ENCODE data around the gene TMEM121B.

Gene TMEM121B

GRCh38 chr22:17137861-17138425, 16.8 kb upstream of the TMEM121B start:
- DNase-seq (ENCODE audit: low read depth): no peak

DNA sequence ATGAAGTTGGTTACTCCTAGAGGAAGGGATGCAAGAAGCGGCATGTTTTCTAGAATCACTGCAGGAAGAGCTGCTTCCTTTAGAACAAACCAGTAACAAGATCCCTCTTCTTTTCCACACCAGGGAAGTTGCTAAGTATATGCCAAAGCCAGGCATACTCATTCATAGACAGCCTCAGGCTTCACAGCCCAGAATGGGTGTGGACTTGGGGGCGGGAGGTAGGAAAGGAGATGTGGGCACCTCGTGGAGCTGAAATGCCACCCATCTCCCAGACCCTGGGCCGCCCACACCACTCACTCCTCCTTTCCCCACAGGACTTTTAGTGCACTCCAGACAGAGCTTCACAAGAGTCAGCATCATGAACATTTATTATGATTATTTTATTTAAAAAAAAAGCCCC, 16.0 kb upstream of the TMEM121B start:
- no peak for DNase-seq (ENCODE audit: low read depth)

DNA sequence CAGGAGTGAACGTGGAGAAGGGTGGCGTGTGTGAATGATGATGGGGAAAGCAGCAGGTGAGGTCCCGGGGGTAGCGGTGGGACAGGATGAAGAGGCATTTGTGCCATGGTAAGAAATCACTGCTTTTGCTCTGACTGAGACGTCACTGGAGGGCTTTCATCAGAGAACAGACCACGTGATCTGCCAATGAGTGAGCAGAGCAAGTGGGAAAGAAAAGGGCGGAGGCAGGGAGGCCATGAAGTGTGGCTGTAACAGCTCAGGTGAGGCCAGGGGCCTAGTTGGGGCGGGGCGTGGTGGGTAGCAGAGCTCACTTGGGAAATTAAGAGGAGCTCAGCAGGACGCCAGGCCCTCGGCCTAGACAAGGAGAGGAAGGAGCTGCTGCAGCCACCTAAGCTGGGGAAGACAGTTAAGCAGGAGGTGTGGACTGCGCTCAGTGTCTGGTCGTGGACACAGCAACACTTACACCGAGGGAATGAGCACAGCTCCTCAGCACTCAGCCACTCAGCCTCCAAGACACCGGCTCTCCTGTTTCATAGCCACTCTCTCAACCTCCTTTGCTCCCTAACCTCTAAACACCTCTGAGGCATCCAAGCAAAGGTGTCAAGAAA, 14.1 kb upstream of the TMEM121B start:
- no peak for DNase-seq (ENCODE audit: low read depth)

- DNase-seq (ENCODE audit: low read depth): no peak
Observed at GRCh38 chr22:17133137-17133536, 12.0 kb upstream of the TMEM121B start.

DNA sequence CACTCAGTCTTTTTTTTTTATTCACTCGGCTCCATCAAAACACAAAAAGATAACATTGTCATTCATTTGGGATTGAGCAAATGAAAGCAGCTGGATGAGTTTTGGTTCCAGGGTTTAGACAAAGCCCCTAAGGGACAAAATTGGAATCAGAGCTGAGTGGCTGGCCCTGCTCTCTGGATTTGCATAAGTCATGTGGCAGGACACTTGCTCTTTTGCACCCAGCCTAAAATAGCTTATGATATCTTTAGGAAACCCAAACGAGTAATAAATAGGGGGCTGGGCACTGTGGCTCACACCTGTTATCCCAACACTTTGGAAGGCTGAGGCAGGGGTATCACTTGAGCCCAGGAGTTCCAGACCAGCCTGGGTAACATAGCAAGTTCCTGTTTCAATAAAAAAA, 11.0 kb upstream of the TMEM121B start:
- no peak for DNase-seq (ENCODE audit: low read depth)

DNA sequence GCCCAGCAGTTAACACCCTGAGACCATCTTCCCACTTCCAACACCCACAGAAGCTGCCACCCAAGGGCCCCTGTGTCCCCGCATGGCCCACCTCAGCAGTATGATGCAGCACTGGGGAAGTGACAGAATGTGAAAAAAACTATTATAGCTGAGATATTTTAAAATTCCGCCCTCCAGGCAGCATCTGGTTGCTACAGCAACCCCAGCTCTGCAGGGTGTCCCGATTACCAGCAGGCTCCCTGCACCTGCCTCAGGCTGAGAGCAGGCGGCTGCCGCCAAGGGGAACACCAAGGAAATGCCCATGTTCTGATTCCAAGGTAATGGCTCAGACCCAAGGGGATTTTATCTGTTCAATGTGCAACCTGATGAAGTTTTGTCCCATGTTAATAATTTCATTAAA, 10.5 kb upstream of the TMEM121B start:
- no peak for DNase-seq (ENCODE audit: low read depth)

DNA sequence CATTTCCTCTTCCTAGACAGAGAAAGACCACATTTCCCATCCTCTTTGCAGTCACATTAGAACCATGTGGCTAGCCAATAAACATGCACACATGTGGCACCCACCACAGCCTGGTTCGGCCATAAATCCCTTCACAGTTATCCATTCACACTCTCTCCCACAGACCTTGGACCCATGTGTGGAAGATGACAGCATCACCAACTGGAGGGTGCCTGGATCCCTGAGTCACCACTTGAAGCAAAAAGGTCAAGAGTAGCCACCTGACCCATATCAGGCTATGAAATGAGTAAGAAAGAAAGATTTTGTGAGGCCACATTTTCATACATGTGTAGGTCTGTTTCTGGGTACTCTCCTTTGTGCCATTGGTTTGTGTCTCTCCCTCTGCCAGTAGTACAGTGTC, 9.0 kb upstream of the TMEM121B start:
- DNase-seq (ENCODE audit: low read depth): no peak

DNA sequence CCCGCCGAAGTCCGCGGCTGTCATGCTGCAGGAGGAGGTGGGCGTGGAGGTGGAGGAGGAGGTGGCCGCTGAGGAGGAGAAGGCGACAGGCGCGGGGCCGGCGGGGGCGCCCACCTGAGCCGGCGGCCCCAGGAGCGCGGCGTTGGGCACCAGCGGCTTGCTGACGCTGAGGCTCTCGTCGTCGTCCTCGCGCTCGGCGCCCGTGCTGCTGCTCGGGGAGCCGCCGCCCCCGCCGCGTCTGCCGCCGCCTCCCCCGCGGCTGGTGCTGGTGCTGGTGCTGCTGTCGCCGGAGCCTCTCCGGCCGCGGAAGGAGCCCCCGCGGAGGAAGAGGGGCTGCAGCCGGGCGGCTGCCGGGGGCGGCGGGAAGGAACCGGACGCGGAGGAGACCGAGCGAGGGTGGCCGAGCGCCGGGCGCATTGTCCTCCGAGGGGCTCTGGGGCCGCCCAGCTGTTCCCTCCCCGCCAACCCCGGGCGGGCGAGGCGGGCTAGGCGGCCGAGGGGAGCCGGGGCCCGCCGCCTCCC, 388 bp downstream of the TMEM121B start:
- no peak for DNase-seq (ENCODE audit: low read depth)

DNA sequence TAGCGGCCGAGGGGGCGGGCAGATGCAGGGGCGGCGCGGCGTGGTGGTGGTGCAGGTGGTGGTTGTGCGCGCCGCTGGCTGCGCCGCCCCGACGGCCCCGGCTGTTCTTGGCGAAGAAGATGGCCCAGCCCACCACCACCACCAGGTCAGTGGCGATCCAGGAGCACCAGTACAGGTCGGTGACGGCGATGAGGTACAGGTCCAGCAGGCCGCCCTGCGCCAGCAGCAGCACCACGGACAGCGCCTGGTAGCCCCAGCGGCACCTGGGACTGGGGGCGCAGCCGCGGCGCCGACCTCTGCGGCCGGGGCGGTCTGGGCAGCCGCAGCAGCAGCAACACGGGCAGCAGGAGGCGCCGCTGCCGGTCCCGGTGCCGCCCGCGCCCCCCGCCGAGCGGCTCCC, 879 bp downstream of the TMEM121B start:
- DNase-seq (ENCODE audit: low read depth): no peak

GRCh38 chr22:17119481-17120202, 1.5 kb downstream of the TMEM121B start:
- DNase-seq (ENCODE audit: low read depth): no peak

DNA sequence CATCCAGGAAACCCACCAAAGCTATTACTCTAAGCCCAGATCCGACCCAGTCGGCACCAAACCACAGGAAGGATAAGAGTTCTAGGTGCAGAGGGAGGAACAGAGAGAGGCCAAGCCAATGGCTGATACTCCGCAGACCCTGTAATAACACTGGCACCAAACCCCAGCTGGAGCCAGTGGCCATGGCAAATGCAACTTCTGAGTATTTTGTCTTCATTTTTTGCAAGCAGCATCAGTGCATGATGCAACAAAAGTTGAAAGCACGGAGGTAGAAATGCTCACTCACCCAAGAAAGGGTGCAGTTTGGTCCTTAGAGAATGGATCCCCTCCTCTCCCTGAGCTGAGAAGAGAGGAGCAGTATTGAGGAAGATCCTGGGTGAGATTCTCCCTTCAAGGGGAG, 2.8 kb downstream of the TMEM121B start:
- no peak for DNase-seq (ENCODE audit: low read depth)

- no peak for DNase-seq (ENCODE audit: low read depth)
Observed at GRCh38 chr22:17117890-17118289, 3.3 kb downstream of the TMEM121B start.

GRCh38 chr22:17117400-17117799, 3.8 kb downstream of the TMEM121B start:
- DNase-seq (ENCODE audit: low read depth): no peak

DNA sequence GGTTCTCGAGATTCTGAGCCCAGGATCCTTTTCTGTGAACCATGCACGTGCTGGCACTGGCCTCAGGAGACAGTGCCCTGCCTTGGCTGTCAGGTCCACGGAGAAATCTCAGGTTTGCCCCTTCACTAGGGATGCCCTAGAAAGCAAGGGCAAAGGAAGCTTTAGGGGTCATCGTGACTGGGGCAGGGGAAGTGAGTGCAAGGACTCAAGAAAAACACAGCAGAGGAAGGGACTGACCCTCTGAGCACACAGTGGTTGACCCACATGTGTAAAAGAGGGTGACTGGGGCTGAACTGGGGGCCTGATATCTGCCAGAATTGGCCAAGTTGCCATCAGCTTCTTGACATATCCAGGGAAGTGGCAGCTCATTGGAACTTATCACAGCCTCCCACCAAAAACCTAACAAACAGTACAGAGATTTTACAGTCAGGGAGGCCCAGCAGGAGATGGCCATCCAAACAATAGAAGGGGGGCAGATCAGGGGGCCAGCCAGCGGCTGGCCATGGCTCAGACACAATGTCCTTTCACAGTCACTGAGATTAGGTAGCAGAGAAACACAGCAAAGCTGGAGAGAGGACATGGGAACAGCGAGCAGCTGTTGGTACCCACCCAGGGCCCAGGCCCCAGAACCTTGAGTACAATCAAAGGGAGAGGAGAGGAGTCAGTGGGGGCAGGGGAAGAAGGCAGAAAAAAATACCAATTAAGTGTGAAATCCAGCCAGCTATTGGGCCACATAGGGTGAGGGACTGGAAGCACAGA, 4.4 kb downstream of the TMEM121B start:
- DNase-seq (ENCODE audit: low read depth): no peak

GRCh38 chr22:17115945-17116565, 5.1 kb downstream of the TMEM121B start:
- no peak for DNase-seq (ENCODE audit: low read depth)

- no peak for DNase-seq (ENCODE audit: low read depth)
Observed at GRCh38 chr22:17115236-17115635, 5.9 kb downstream of the TMEM121B start.

DNA sequence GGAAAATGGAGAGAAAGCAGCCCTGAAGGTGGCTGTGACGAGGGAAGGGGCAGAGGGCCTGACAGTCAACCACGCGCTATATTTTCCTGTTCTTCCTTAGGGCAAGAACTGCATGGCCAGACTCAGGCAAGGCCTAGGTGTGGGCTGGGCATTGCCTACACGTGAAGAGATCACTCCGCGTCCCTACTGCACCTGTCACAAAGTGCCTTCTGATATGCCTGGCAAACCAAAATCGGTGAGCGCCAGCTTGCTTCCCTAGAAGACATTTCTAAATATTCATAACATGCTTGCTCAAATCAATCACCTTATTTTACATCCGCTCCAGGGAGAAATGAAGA, 6.3 kb downstream of the TMEM121B start:
- DNase-seq (ENCODE audit: low read depth): no peak

DNA sequence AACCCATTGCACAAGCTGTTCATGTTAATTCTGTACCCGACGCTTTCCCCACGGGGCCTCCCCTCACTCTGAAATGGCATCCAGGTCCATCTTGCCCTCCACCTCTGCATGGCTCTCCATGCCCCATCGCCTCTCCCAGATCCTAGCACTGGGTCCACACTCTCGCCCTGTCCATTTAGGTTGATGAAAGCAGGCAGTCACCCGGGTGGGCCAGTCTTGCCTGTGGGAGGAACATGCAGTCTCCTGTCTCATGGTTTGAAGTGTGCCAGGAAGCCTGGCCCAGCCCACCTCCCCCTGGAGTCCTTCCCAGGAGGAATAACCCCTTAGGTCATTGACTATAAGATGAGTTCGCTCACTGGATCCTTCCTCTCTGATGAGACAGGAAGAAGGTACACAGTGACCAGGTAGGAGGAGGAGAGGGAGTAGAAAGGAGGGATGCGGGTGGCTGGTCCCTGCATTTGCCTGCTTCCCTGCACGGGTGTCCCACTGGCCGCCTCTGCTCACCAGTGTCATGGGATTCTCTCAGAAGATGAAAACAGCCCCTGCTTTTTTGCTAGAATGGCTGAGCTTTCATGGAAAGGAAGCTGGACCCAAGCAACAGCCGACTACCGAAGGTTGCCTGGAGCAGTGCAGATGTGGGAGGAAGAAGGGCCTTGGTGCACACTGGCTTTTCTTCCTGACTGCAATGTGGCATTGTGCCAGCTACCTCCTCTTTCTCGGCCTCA, 6.8 kb downstream of the TMEM121B start:
- no peak for DNase-seq (ENCODE audit: low read depth)

DNA sequence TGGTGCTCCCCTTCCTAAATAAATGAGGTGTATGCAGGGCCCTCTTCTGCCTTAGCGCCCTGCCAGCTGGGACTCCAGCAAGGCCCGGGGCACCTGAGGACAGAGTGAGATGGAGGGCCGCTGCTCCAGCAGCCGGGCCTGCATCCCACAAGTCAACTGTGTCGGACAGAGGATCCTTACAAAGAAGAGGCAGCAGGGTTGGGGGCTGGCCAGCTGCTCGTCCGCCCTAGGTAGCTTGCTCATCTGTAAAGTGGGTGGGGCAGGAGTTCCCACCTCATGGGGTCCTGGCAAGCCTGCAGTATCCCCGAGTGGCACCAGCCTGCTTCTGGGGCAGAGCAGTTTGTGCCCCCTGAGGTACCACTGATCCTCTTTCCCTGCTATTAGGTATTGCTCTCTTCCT, 7.6 kb downstream of the TMEM121B start:
- no peak for DNase-seq (ENCODE audit: low read depth)

- no peak for DNase-seq (ENCODE audit: low read depth)
Observed at GRCh38 chr22:17112491-17113042, 8.6 kb downstream of the TMEM121B start.

DNA sequence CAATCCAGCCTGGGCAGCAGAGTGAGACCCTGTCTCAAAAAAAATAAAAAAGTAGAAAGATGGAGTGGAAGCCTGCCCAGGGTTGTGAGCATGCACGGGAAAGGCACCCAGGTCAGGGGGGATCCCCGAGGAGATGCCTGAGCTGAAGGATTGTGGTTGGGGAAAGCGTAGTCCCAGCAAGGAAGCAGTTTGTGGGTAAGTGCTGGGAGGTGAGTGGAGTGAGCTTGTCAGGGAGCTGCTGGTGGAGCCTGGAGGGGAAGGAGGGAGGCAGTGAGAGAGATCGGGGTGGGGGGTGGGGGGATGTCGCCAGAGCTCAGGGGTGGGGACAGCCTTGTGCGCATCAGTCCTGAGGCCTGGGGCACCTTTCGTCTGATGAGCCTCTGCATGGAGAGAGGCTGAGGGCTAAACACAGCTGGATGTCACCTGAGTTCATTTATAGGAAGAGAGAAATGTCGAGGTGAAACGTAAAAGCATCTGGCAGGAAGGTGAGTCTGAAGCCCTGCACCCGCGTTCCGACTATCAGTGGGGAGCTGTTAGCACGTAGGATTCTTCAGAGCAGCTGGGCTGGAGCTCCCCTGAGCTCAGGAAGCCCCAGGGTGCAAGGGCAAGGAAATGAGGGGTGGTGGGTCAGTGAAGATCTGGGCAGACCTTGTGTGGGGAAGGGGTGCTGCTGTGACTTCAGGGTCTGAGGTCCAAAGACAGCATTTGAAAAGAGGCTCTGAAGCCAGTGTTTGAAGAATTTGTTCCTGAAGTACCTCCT, 10.2 kb downstream of the TMEM121B start:
- DNase-seq (ENCODE audit: low read depth): no peak
